Uterus (tissue), 4 donors: Measurements from ENCODE around the gene PANX1. TPM values are rescaled to one million over a fixed set of nuclear protein-coding genes. Genes with fewer than 3 reads are reported as not detected.
"Not testable (repeated sequence)": the region's sequence is repeated elsewhere in the genome, so short reads cannot be mapped to it uniquely, and the experiment has no call there.

Experiments used
- DNase-seq, 2 donors: peaks; one replicate each; pipeline ENCODE4 v3.0.0-alpha.2; 2019 to 2020
- H3K27ac ChIP-seq, 2 donors: fragments of 200-600 bp; sonication (generic); 1 replicate in 1 of 2; 2 replicates in 1 of 2; pipeline ENCODE4 v1.5.1; 2016 to 2018
- H3K27me3 ChIP-seq, 2 donors: fragments of 200-600 bp; sonication (generic); one replicate each; pipeline ENCODE4 v1.5.1; 2018 to 2019; ENCODE audit warnings: control low read depth in 1 of 2
- H3K36me3 ChIP-seq, 2 donors: fragments of 200-600 bp; sonication (generic); one replicate each; pipeline ENCODE4 v1.5.1; 2019; ENCODE audit warnings: control low read depth in 1 of 2
- H3K4me1 ChIP-seq, 2 donors: fragments of 200-600 bp; sonication (generic); one replicate each; pipeline ENCODE4 v1.5.1; 2018 to 2019; ENCODE audit warnings: control low read depth in 1 of 2
- H3K4me3 ChIP-seq, 2 donors: fragments of 200-600 bp; sonication (generic); 1 replicate in 1 of 2; 2 replicates in 1 of 2; pipeline ENCODE4 v1.5.1; 2018 to 2019; ENCODE audit warnings: mild to moderate bottlenecking in 1 of 2
- H3K9me3 ChIP-seq, 2 donors: fragments of 200-600 bp; sonication (generic); one replicate each; pipeline ENCODE4 v1.5.1; 2019; ENCODE audit warnings: control low read depth in 1 of 2
- CTCF ChIP-seq, 4 experiments: fragments of 200-600 bp in 2 of 4; fragments of 450-650 bp in 2 of 4; sonication (generic) in 2 of 4; IDR thresholded peaks; one replicate each; pipeline ENCODE4 v1.5.1; 2016 to 2019; ENCODE audit warnings: antibody characterized with exemption in 4 of 4, mild to moderate bottlenecking in 2 of 4, moderate library complexity in 1 of 4
- POLR2A ChIP-seq, 2 donors: fragments of 450-650 bp; IDR thresholded peaks; one replicate each; pipeline ENCODE4 v1.6.1; 2016; ENCODE audit warnings: antibody characterized with exemption in 2 of 2, mild to moderate bottlenecking in 1 of 2, moderate library complexity in 1 of 2
- intact Hi-C: fragments of 100-400 bp; cut with DNase I; formaldehyde crosslinking; loops from one replicate; pipeline ENCODE4 v1.15.1; 2023; ENCODE audit warnings: low total_unique reads
- total RNA-seq, 4 donors: library from RNA; depleted of rRNA in 3 of 4; stranded (reverse); fragments of >200 nt in 3 of 4; gene quantifications; one replicate each; pipeline versions ENCODE4 v1.1.0 to v1.2.4, GENCODE V29; 2014 to 2023
- donor health status: DM: yes; HTN: yes; CAD: no.

Gene PANX1
- total RNA-seq, 4 donors from 2014 or later = 4.1 to 37.9 (median 15.1) TPM

- intact Hi-C loops = no loop called here
- Histone ChIP-seq H3K4me3 (no peak overlapping the region), H3K36me3 (no peaks in the 10 kb centered on the region), H3K9me3 (no peaks in the 10 kb centered on the region), H3K4me1 (peaks cover 0 to 6% of the 10 kb centered on the region in 2 donors), H3K27ac (peak overlapping the region in 1 of 2 donors; percentile 35), H3K27me3 (no peaks in the 10 kb centered on the region)
- TF ChIP-seq CTCF (IDR thresholded peaks at IDR 0.05) (no peak), POLR2A (IDR thresholded peaks at IDR 0.05) (no peak)
- no peak for DNase-seq
Measured at GRCh38 chr11:94151903-94152677, 23.4 kb downstream of the PANX1 start.

GRCh38 chr11:94152678-94153065, 24.0 kb downstream of the PANX1 start:
- intact Hi-C loops = no loop called here
- peak overlapping the region in 1 of 2 donors; percentile 35 for H3K27ac ChIP-seq
- DNase-seq = no peak
- no peaks in the 10 kb centered on the region for H3K9me3 ChIP-seq
- no peaks in the 10 kb centered on the region for H3K36me3 ChIP-seq
- no peak overlapping the region for H3K4me3 ChIP-seq
- TF ChIP-seq CTCF (IDR thresholded peaks at IDR 0.05) (no peak), POLR2A (IDR thresholded peaks at IDR 0.05) (no peak)
- no peaks in the 10 kb centered on the region for H3K27me3 ChIP-seq
- peaks cover 0 to 6% of the 10 kb centered on the region in 2 donors for H3K4me1 ChIP-seq

GRCh38 chr11:94153320-94153719, 24.7 kb downstream of the PANX1 start:
- Histone ChIP-seq H3K4me3 (no peak overlapping the region), H3K27me3 (no peaks in the 10 kb centered on the region), H3K36me3 (no peaks in the 10 kb centered on the region), H3K27ac (no peak overlapping the region), H3K9me3 (no peaks in the 10 kb centered on the region), H3K4me1 (peaks cover 0 to under 1% of the 10 kb centered on the region in 2 donors)
- intact Hi-C loops = no loop called here
- no peak for DNase-seq
- TF ChIP-seq POLR2A (IDR thresholded peaks at IDR 0.05) (no peak), CTCF (IDR thresholded peaks at IDR 0.05) (no peak)

GRCh38 chr11:94154095-94154856, 25.6 kb downstream of the PANX1 start:
- Histone ChIP-seq H3K4me3 (no peak overlapping the region), H3K9me3 (no peaks in the 10 kb centered on the region), H3K27ac (no peak overlapping the region), H3K27me3 (no peaks in the 10 kb centered on the region), H3K4me1 (no peaks in the 10 kb centered on the region), H3K36me3 (no peaks in the 10 kb centered on the region)
- intact Hi-C loops = no loop called here
- TF ChIP-seq CTCF (IDR thresholded peaks at IDR 0.05) (no peak), POLR2A (IDR thresholded peaks at IDR 0.05) (no peak)
- no peak for DNase-seq

- DNase-seq, H3K4me1 ChIP-seq: not testable (repeated sequence)
Measured at GRCh38 chr11:94157339-94157738, 28.7 kb downstream of the PANX1 start.

More at GRCh38 chr11:94157339-94157738, 28.7 kb downstream of the PANX1 start:
- intact Hi-C loops, H3K36me3 ChIP-seq, H3K27ac ChIP-seq, H3K9me3 ChIP-seq, H3K27me3 ChIP-seq, H3K4me3 ChIP-seq: not testable (repeated sequence)
